BJ (cell line): Measurements from ENCODE around the gene RPUSD2. TPM values are rescaled to one million over a fixed set of nuclear protein-coding genes. Genes with fewer than 3 reads are reported as not detected.

ENCODE experiments used
- CTCF ChIA-PET: fragments of 350-600 bp; formaldehyde crosslinking; extraction: SDS; loops from one replicate; lab custom pipeline; 2021; ENCODE audit warnings: antibody characterized with exemption, inconsistent platforms; lab: Yijun Ruan, JAX
- POLR2A ChIA-PET: fragments of 300-600 bp; sonication (Branson Sonifier 250); formaldehyde crosslinking; extraction: SDS; loops from one replicate; lab custom pipeline; 2021; ENCODE audit warnings: antibody characterized with exemption; lab: Charles Lee
- DNase-seq: peaks from one replicate; pipeline ENCODE4 v3.0.0-alpha.2; 2011; ENCODE audit warnings: low read depth
- H3K27me3 ChIP-seq: 2 replicates; pipeline ENCODE4 v1.6.0; 2011; ENCODE audit warnings: low read length; ENCODE audit not compliant: control insufficient read depth, insufficient read depth
- H3K36me3 ChIP-seq: 2 replicates; pipeline ENCODE4 v1.5.1; 2011; ENCODE audit warnings: low read length; ENCODE audit not compliant: control insufficient read depth, insufficient read depth
- H3K4me3 ChIP-seq: 2 replicates; pipeline ENCODE4 v1.5.1; 2011; ENCODE audit warnings: low read depth, mild to moderate bottlenecking, control low read depth, low read length
- CTCF ChIP-seq: IDR thresholded peaks from 2 replicates; pipeline ENCODE4 v1.5.1; 2011; ENCODE audit warnings: low read depth, mild to moderate bottlenecking, control low read depth, inconsistent platforms, low read length, moderate library complexity; ENCODE audit not compliant: insufficient read depth
- polyA minus RNA-seq: library from RNA; depleted of rRNA, polyadenylated mRNA; stranded (reverse); fragments of >200 nt; gene quantifications from 2 replicates; pipeline ENCODE4 v1.2.3, GENCODE V29; 2011; rRNA and poly(A)+ RNA removed
- polyA plus RNA-seq: library from polyadenylated mRNA; depleted of rRNA; stranded (reverse); fragments of >200 nt; gene quantifications from 2 replicates; pipeline ENCODE4 v1.2.3, GENCODE V29; 2011; rRNA removed

Gene RPUSD2, protein sequence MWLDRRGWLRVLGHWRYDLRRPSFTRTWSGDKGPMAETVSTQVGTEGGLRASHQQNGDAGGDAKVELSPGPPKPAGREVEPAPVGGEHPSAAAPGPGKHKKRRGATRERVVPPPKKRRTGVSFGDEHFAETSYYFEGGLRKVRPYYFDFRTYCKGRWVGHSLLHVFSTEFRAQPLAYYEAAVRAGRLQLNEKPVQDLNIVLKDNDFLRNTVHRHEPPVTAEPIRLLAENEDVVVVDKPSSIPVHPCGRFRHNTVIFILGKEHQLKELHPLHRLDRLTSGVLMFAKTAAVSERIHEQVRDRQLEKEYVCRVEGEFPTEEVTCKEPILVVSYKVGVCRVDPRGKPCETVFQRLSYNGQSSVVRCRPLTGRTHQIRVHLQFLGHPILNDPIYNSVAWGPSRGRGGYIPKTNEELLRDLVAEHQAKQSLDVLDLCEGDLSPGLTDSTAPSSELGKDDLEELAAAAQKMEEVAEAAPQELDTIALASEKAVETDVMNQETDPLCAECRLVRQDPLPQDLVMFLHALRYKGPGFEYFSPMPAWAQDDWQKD
- polyA plus RNA-seq: 7.5 and 9.3 TPM in 2 replicates
- 8.6 and 12.1 TPM in 2 replicates for polyA minus RNA-seq

- CTCF ChIA-PET: interaction anchor here (1.3 to 1.8 kb wide), 3 partner anchors 21 to 290 kb away, joined by 3 to 13 read pairs (median 3); no protein-coding TSS in a partner anchor
- DNase-seq: peak; percentile 37
- H3K4me3 ChIP-seq: peak within 1 kb of the TSS; percentile 76
- TF ChIP-seq CTCF: no peak
- POLR2A ChIA-PET: no interaction called here
- H3K36me3 ChIP-seq: peaks cover 10% of the 10 kb centered on the region
- H3K27me3 ChIP-seq: no peaks in the 10 kb centered on the region
Measured at GRCh38 chr15:40569129-40569953, at the start of gene RPUSD2. TSS of gene RPUSD2 (plus strand) at chr15:40569299. CDS start at chr15:40569338, 39 bp downstream.

DNA sequence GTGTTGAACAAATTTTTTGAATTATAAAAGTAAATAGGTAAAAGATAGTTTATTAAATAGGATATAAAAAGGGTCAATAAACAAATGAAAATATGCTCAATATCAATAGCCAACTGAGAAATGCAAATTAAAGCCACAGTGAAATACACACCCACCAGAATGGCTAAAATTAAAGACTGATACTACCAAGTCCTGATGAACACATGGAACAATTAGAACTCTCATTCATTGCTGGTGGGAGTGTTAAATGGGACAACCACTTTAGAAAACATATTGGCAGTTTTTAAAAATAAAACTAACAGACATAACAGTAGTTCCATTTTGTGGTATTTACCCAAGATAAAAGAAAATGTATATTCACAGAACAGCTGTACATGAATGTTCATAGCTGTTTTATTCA is 45.5 kb upstream of the RPUSD2 start:
- no peak for DNase-seq
- TF ChIP-seq CTCF: no peak
- H3K36me3 ChIP-seq: no peaks in the 10 kb centered on the region
- CTCF ChIA-PET: interaction anchor here (0.5 to 1.2 kb wide), 3 partner anchors 12 to 661 kb away, joined by 3 to 4 read pairs (median 3); no protein-coding TSS in a partner anchor
- H3K4me3 ChIP-seq: no peak overlapping the region
- POLR2A ChIA-PET: no interaction called here
- H3K27me3 ChIP-seq: no peaks in the 10 kb centered on the region

- ChIA-PET POLR2A (no interaction called here), CTCF (interaction anchor here (0.6 kb wide), 1 partner anchor 398 kb away, joined by 4 read pairs; no protein-coding TSS in a partner anchor)
- H3K36me3 ChIP-seq: no peaks in the 10 kb centered on the region
- TF ChIP-seq CTCF: no peak
- no peaks in the 10 kb centered on the region for H3K27me3 ChIP-seq
- no peak overlapping the region for H3K4me3 ChIP-seq
- DNase-seq: no peak
Measured at GRCh38 chr15:40525855-40526254, 43.2 kb upstream of the RPUSD2 start.

DNA sequence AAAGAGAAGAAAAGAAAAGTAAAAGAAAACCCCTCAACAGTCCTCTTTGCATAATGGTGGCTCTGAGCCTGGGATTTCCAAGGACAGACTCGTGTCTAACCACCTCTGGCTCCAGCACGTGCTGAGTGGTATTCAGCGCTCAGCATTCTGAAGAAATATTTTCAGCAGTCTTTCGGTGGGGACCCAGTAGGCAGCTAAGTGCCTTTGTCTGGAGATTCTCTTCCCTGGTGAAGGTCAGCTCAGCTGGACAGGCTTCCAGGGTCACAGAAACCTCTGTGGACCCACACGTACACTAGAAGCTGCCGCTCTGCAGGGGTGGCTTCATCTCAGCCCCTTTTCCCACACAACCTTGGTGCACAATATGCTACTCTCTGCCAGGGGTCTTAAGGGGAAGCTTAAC is 40.3 kb upstream of the RPUSD2 start:
- H3K27me3 ChIP-seq: no peaks in the 10 kb centered on the region
- H3K36me3 ChIP-seq: no peaks in the 10 kb centered on the region
- ChIA-PET CTCF (interaction anchor here (0.8 kb wide), 1 partner anchor 9 kb away, joined by 3 read pairs; no protein-coding TSS in a partner anchor), POLR2A (no interaction called here)
- H3K4me3 ChIP-seq: no peak overlapping the region
- no peak for TF ChIP-seq CTCF
- DNase-seq: no peak
